ENCODE data around the gene OSBP. TPM values are rescaled to one million over a fixed set of nuclear protein-coding genes. Genes with fewer than 3 reads are reported as not detected.
"Not testable (repeated sequence)": the region's sequence is repeated elsewhere in the genome, so short reads cannot be mapped to it uniquely, and the experiment has no call there.

OSBP gene
- total RNA-seq, 4 donors from 2014 or later, result 32.5 to 40.0 (median 33.3) TPM

GRCh38 chr11:59545179-59546020, 70.2 kb downstream of the OSBP start:
- H3K4me3 ChIP-seq, result no peak overlapping the region
- H3K9me3 ChIP-seq, result no peaks in the 10 kb centered on the region
- WGBS, result 91% methylated on average over 24 of the region's 24 CpGs
- H3K27me3 ChIP-seq, result no peaks in the 10 kb centered on the region
- intact Hi-C loops (cut with DNase I), result loop anchor here (5.0 kb wide), 1 partner anchor 132 kb away; no protein-coding TSS in a partner anchor
- TF ChIP-seq EP300 (IDR thresholded peaks at IDR 0.05) (no peak), CTCF (IDR thresholded peaks at IDR 0.05) (no peak), POLR2AphosphoS5 (IDR thresholded peaks at IDR 0.05) (no peak), POLR2A (IDR thresholded peaks at IDR 0.05; ENCODE audit: low read depth) (no peak)
- H3K4me1 ChIP-seq, result peaks cover 0 to 9% (median 7%) of the 10 kb centered on the region in 4 donors
- H3K36me3 ChIP-seq, result no peaks in the 10 kb centered on the region
- no peak for DNase-seq (ENCODE audit: extremely low spot score)
- H3K27ac ChIP-seq (replicated peaks in 1 of 4), result no peak overlapping the region

GRCh38 chr11:59544869-59545178, 70.8 kb downstream of the OSBP start:
- H3K36me3 ChIP-seq, result no peaks in the 10 kb centered on the region
- H3K4me1 ChIP-seq, result peaks cover 0 to 6% (median 5%) of the 10 kb centered on the region in 4 donors
- H3K4me3 ChIP-seq, result no peak overlapping the region
- no peaks in the 10 kb centered on the region for H3K9me3 ChIP-seq
- no peak for DNase-seq (ENCODE audit: extremely low spot score)
- H3K27ac ChIP-seq (replicated peaks in 1 of 4), result no peak overlapping the region
- intact Hi-C loops (cut with DNase I), result loop anchor here (5.0 kb wide), 1 partner anchor 132 kb away; no protein-coding TSS in a partner anchor
- no peaks in the 10 kb centered on the region for H3K27me3 ChIP-seq
- TF ChIP-seq POLR2A (IDR thresholded peaks at IDR 0.05; ENCODE audit: low read depth), result no peak
- TF ChIP-seq CTCF (IDR thresholded peaks at IDR 0.05), result no peak
- TF ChIP-seq EP300 (IDR thresholded peaks at IDR 0.05), result no peak
- TF ChIP-seq POLR2AphosphoS5 (IDR thresholded peaks at IDR 0.05), result no peak
- WGBS, result 85% methylated on average over 3 of the region's 3 CpGs

- WGBS, result 91% methylated on average over 3 of the region's 3 CpGs
- H3K27ac ChIP-seq (replicated peaks in 1 of 4); H3K36me3 ChIP-seq; H3K27me3 ChIP-seq; H3K9me3 ChIP-seq; H3K4me3 ChIP-seq; intact Hi-C loops (cut with DNase I); H3K4me1 ChIP-seq; DNase-seq (ENCODE audit: extremely low spot score): not testable (repeated sequence)
These were observed 71.9 kb downstream of the OSBP start for GRCh38 chr11:59543713-59544112.

- intact Hi-C loops (cut with DNase I), result no loop called here
- no peak for DNase-seq (ENCODE audit: extremely low spot score)
These were observed 73.3 kb downstream of the OSBP start for GRCh38 chr11:59542142-59542810.

More at GRCh38 chr11:59542142-59542810, 73.3 kb downstream of the OSBP start:
- Histone ChIP-seq H3K36me3 (no peaks in the 10 kb centered on the region), H3K27ac (replicated peaks in 1 of 4) (no peak overlapping the region), H3K27me3 (no peaks in the 10 kb centered on the region), H3K9me3 (no peaks in the 10 kb centered on the region), H3K4me1 (peaks cover 0 to 6% (median 5%) of the 10 kb centered on the region in 4 donors), H3K4me3 (no peak overlapping the region)
- 83% methylated on average over 3 of the region's 3 CpGs for WGBS
- no peak for TF ChIP-seq CTCF (IDR thresholded peaks at IDR 0.05)
- TF ChIP-seq POLR2A (IDR thresholded peaks at IDR 0.05; ENCODE audit: low read depth), result no peak
